Neural progenitor cell (in vitro differentiated cells): ENCODE data around the gene ELF1. TPM values are rescaled to one million over a fixed set of nuclear protein-coding genes. Genes with fewer than 3 reads are reported as not detected.

Source experiments
- DNase-seq: peaks from one replicate; pipeline ENCODE4 v3.0.0-alpha.2; 2016; ENCODE audit warnings: low spot score
- H2AFZ ChIP-seq: fragments of 200-600 bp; sonication (generic); replicated peaks from 2 replicates; pipeline ENCODE4 v1.6.1; 2016; ENCODE audit warnings: antibody characterized with exemption
- H3F3A ChIP-seq: fragments of 200-600 bp; sonication (generic); 2 replicates; pipeline ENCODE4 v1.6.1; 2016; ENCODE audit warnings: antibody characterized with exemption, low read depth
- H3K27ac ChIP-seq: fragments of 200-600 bp; sonication (generic); 2 replicates; pipeline ENCODE4 v1.5.1; 2016; ENCODE audit warnings: mild to moderate bottlenecking
- H3K27me3 ChIP-seq: fragments of 200-600 bp; sonication (generic); 2 replicates; pipeline ENCODE4 v1.6.1; 2016; ENCODE audit warnings: mild to moderate bottlenecking, moderate library complexity
- H3K36me3 ChIP-seq: fragments of 200-600 bp; sonication (generic); 2 replicates; pipeline ENCODE4 v1.5.1; 2016
- H3K4me1 ChIP-seq: fragments of 200-600 bp; sonication (generic); 2 replicates; pipeline ENCODE4 v1.6.1; 2016; ENCODE audit warnings: mixed run types
- H3K4me2 ChIP-seq: fragments of 200-600 bp; sonication (generic); 2 replicates; pipeline ENCODE4 v1.6.1; 2016
- H3K4me3 ChIP-seq: fragments of 200-600 bp; sonication (generic); 2 replicates; pipeline ENCODE4 v1.5.1; 2016
- H3K79me2 ChIP-seq: fragments of 200-600 bp; sonication (generic); 2 replicates; pipeline ENCODE4 v1.6.1; 2016; ENCODE audit warnings: low read depth
- H3K9ac ChIP-seq: fragments of 200-600 bp; sonication (generic); 2 replicates; pipeline ENCODE4 v1.6.1; 2016
- H3K9me3 ChIP-seq: fragments of 200-600 bp; sonication (generic); 2 replicates; pipeline ENCODE4 v1.5.1; 2016; ENCODE audit warnings: low read depth
- H4K20me1 ChIP-seq: fragments of 200-600 bp; sonication (generic); 2 replicates; pipeline ENCODE4 v1.6.1; 2016; ENCODE audit warnings: low read depth
- H3K27ac Mint-ChIP-seq: 3 replicates; pipeline ENCODE4 v1.8.0; 2021; ENCODE audit warnings: mixed read lengths
- H3K27me3 Mint-ChIP-seq: 2 replicates; pipeline ENCODE4 v1.8.0; 2022; ENCODE audit warnings: low read depth, mild to moderate bottlenecking, inconsistent platforms, moderate library complexity, mixed read lengths; ENCODE audit not compliant: insufficient read depth
- H3K36me3 Mint-ChIP-seq: 3 replicates; pipeline ENCODE4 v1.8.0; 2021; ENCODE audit warnings: mixed read lengths
- H3K4me1 Mint-ChIP-seq: 3 replicates; pipeline ENCODE4 v1.8.0; 2021; ENCODE audit warnings: mixed read lengths
- H3K4me3 Mint-ChIP-seq: 3 replicates; pipeline ENCODE4 v1.8.0; 2021; ENCODE audit warnings: mild to moderate bottlenecking, moderate library complexity, mixed read lengths
- H3K9me3 Mint-ChIP-seq: 3 replicates; pipeline ENCODE4 v1.8.0; 2020; ENCODE audit warnings: mixed read lengths
- EZH2 ChIP-seq: fragments of 200-600 bp; sonication (generic); IDR thresholded peaks from 2 replicates; pipeline ENCODE4 v1.6.1; 2017; ENCODE audit warnings: antibody characterized with exemption, mild to moderate bottlenecking, moderate library complexity
- EZH2phosphoT487 ChIP-seq: fragments of 200-600 bp; sonication (generic); IDR thresholded peaks from 2 replicates; pipeline ENCODE4 v1.6.1; 2017; ENCODE audit warnings: antibody characterized with exemption
- total RNA-seq: library from RNA; depleted of rRNA; stranded (reverse); fragments of >200 nt; gene quantifications from 2 replicates; pipeline ENCODE4 v1.2.3, GENCODE V29; 2015; ENCODE audit warnings: low replicate concordance
- TF ChIP-seq, protein P1 (sequence below): fragments of 200-600 bp; sonication (generic); IDR thresholded peaks from 2 replicates; pipeline ENCODE4 v1.5.1; 2017; ENCODE audit warnings: antibody characterized with exemption, mild to moderate bottlenecking

Gene ELF1
- total RNA-seq, 1 donor from 2014 or later: 9.3 TPM

DNA sequence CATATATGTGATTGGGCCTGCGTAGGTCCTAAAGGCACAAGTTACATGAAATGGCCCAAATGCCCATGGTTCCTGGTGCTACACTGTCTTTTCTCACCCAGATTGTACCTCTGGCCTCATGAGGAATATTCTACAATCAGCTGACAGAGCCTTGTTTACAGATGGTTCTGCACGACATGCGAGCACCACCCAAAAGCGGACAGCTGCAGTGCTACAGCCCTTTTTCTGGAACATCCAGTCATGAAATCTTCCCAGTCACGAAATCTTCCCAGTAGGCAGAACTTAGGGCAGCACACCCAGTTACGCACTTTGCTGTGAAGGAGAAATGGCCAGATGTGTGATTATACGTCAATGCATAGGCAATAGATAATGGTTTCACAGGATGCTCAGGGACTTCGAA lies 7.7 kb upstream of the ELF1 start:
- H3K4me3 ChIP-seq: no peak overlapping the region
- Mint-ChIP-seq H3K9me3 (no peaks in the 10 kb centered on the region), H3K36me3 (peaks cover 1% of the 10 kb centered on the region), H3K4me3 (no peak overlapping the region), H3K27me3 (no peaks in the 10 kb centered on the region), H3K27ac (no peak overlapping the region), H3K4me1 (no peaks in the 10 kb centered on the region)
- H3K79me2 ChIP-seq: no peaks in the 10 kb centered on the region
- TF ChIP-seq EZH2phosphoT487 (no peak), EZH2 (no peak)
- TF ChIP-seq, protein P1, sequence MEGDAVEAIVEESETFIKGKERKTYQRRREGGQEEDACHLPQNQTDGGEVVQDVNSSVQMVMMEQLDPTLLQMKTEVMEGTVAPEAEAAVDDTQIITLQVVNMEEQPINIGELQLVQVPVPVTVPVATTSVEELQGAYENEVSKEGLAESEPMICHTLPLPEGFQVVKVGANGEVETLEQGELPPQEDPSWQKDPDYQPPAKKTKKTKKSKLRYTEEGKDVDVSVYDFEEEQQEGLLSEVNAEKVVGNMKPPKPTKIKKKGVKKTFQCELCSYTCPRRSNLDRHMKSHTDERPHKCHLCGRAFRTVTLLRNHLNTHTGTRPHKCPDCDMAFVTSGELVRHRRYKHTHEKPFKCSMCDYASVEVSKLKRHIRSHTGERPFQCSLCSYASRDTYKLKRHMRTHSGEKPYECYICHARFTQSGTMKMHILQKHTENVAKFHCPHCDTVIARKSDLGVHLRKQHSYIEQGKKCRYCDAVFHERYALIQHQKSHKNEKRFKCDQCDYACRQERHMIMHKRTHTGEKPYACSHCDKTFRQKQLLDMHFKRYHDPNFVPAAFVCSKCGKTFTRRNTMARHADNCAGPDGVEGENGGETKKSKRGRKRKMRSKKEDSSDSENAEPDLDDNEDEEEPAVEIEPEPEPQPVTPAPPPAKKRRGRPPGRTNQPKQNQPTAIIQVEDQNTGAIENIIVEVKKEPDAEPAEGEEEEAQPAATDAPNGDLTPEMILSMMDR: no peak
- no peaks in the 10 kb centered on the region for H3K36me3 ChIP-seq
- H2AFZ ChIP-seq: no peak overlapping the region
- no peaks in the 10 kb centered on the region for H3K9me3 ChIP-seq
- DNase-seq: no peak
- H3F3A ChIP-seq: no peaks in the 10 kb centered on the region
- no peak overlapping the region for H3K4me2 ChIP-seq
- H3K27me3 ChIP-seq: no peaks in the 10 kb centered on the region
- no peak overlapping the region for H3K9ac ChIP-seq
- no peak overlapping the region for H3K27ac ChIP-seq
- H3K4me1 ChIP-seq: no peaks in the 10 kb centered on the region
- H4K20me1 ChIP-seq: no peaks in the 10 kb centered on the region

DNA sequence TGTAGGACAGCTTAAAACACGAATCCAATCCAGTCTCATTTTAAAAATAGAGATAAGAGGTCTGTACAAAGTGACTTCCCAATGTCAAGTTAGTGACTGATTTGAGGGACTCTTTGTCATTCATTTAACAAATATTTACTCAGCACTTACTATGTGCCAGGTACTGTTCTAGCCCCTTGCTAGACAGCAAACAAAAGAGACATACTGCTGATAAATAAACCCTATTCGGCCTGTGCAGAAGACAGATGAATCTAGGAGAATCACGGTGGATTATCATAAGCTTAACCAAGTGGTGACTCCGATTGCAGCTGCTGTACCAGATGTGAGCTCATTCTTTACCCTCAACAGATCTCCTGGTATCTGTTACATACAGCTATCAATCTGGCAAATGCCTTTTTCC lies 6.4 kb upstream of the ELF1 start:
- H3K4me1 ChIP-seq: no peaks in the 10 kb centered on the region
- H3F3A ChIP-seq: no peaks in the 10 kb centered on the region
- H3K4me1 Mint-ChIP-seq: no peaks in the 10 kb centered on the region
- H3K9ac ChIP-seq: no peak overlapping the region
- H3K36me3 Mint-ChIP-seq: peaks cover 1% of the 10 kb centered on the region
- H3K27me3 ChIP-seq: no peaks in the 10 kb centered on the region
- H3K9me3 ChIP-seq: no peaks in the 10 kb centered on the region
- H3K9me3 Mint-ChIP-seq: no peaks in the 10 kb centered on the region
- no peaks in the 10 kb centered on the region for H3K27me3 Mint-ChIP-seq
- no peaks in the 10 kb centered on the region for H4K20me1 ChIP-seq
- H3K4me2 ChIP-seq: no peak overlapping the region
- no peak overlapping the region for H3K27ac ChIP-seq
- no peak overlapping the region for H3K4me3 ChIP-seq
- no peak overlapping the region for H2AFZ ChIP-seq
- H3K79me2 ChIP-seq: no peaks in the 10 kb centered on the region
- H3K4me3 Mint-ChIP-seq: no peak overlapping the region
- DNase-seq: no peak
- TF ChIP-seq EZH2 (no peak), EZH2phosphoT487 (no peak)
- TF ChIP-seq, protein P1: no peak
- H3K36me3 ChIP-seq: no peaks in the 10 kb centered on the region
- H3K27ac Mint-ChIP-seq: no peak overlapping the region

DNA sequence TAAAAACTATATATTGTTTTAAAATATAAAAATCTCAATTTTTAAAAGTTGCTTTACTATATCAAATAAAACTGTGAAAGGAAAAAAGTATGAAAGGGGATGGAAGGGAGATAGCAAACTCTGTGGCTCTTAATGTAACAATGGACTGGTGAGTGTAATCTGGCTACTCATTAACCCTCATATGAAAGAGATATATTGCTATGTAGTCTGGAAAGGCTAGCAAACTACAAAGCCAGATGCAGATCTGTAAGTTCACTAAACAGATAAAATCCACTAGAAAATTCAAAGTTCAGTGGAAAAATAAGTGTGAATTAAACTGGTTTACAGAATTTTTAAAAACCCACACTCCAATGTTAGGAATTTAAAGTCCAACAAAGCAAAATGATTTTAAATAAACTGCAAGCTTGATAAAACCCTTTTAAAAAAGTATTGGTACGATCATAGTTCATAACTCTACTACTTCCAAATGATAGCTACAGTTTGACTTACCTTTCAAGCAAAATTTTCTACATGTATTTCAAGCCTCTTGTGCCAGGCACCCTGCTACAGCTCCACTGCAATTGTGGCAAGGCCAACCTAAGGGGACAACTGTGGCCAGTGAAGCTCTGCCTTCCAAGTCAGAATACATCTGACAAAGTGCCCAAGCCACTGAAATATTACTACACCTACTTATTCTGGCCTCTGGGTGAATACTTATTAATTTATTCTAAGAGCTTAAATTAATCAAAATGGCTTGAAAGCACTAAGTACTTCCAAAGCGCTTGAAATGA lies 647 bp upstream of the ELF1 start:
- TF ChIP-seq, protein P1: no peak
- TF ChIP-seq EZH2 (no peak), EZH2phosphoT487 (no peak)
- Histone ChIP-seq H3K27me3 (no peaks in the 10 kb centered on the region), H3K9me3 (no peaks in the 10 kb centered on the region), H4K20me1 (no peaks in the 10 kb centered on the region), H3K36me3 (no peaks in the 10 kb centered on the region), H3K4me2 (no peak overlapping the region), H3K4me1 (peaks cover 31% of the 10 kb centered on the region), H3K9ac (no peak overlapping the region), H3F3A (no peaks in the 10 kb centered on the region), H3K79me2 (no peaks in the 10 kb centered on the region), H2AFZ (no peak overlapping the region), H3K27ac (no peak overlapping the region), H3K4me3 (no peak overlapping the region)
- Mint-ChIP-seq H3K4me1 (peaks cover 4% of the 10 kb centered on the region), H3K27me3 (no peaks in the 10 kb centered on the region), H3K4me3 (no peak overlapping the region), H3K27ac (no peak overlapping the region), H3K9me3 (no peaks in the 10 kb centered on the region), H3K36me3 (peaks cover 1% of the 10 kb centered on the region)
- DNase-seq: no peak
